Measurements from ENCODE around the gene RAP1GAP2. TPM values are rescaled to one million over a fixed set of nuclear protein-coding genes. Genes with fewer than 3 reads are reported as not detected.

The RAP1GAP2 gene
- total RNA-seq, 1 experiment from 2014 or later, result 3.8 TPM

GRCh38 chr17:2946144-2946543 lies 149.9 kb downstream of the RAP1GAP2 start:
- DNase-seq (ENCODE audit: low read depth), result no peak

GRCh38 chr17:2947588-2947950 lies 151.3 kb downstream of the RAP1GAP2 start:
- DNase-seq (ENCODE audit: low read depth), result no peak

- DNase-seq (ENCODE audit: low read depth), result no peak
Measured at GRCh38 chr17:2947996-2948550, 151.8 kb downstream of the RAP1GAP2 start.

- DNase-seq (ENCODE audit: low read depth), result no peak
Measured at GRCh38 chr17:2948721-2949468, 152.7 kb downstream of the RAP1GAP2 start.

GRCh38 chr17:2949469-2950044 lies 153.3 kb downstream of the RAP1GAP2 start:
- DNase-seq (ENCODE audit: low read depth), result peak; percentile 89

- DNase-seq (ENCODE audit: low read depth), result no peak
Measured at GRCh38 chr17:2950846-2951245, 154.6 kb downstream of the RAP1GAP2 start.

GRCh38 chr17:2952174-2952845 lies 156.1 kb downstream of the RAP1GAP2 start:
- DNase-seq (ENCODE audit: low read depth), result no peak

GRCh38 chr17:2954898-2955445 lies 158.7 kb downstream of the RAP1GAP2 start:
- peak; percentile 96 for DNase-seq (ENCODE audit: low read depth)

- no peak for DNase-seq (ENCODE audit: low read depth)
Measured at GRCh38 chr17:2955931-2956582, 159.8 kb downstream of the RAP1GAP2 start.

- no peak for DNase-seq (ENCODE audit: low read depth)
Measured at GRCh38 chr17:2957631-2958286, 161.5 kb downstream of the RAP1GAP2 start.

- no peak for DNase-seq (ENCODE audit: low read depth)
Measured at GRCh38 chr17:2958706-2959222, 162.5 kb downstream of the RAP1GAP2 start.

- DNase-seq (ENCODE audit: low read depth), result no peak
Measured at GRCh38 chr17:2959371-2960130, 163.3 kb downstream of the RAP1GAP2 start.

- no peak for DNase-seq (ENCODE audit: low read depth)
Measured at GRCh38 chr17:2961446-2961845, 165.2 kb downstream of the RAP1GAP2 start.

GRCh38 chr17:2962236-2962635 lies 166.0 kb downstream of the RAP1GAP2 start:
- DNase-seq (ENCODE audit: low read depth), result no peak

- DNase-seq (ENCODE audit: low read depth), result no peak
Measured at GRCh38 chr17:2962729-2963128, 166.5 kb downstream of the RAP1GAP2 start.

GRCh38 chr17:2963332-2964027 lies 167.2 kb downstream of the RAP1GAP2 start:
- no peak for DNase-seq (ENCODE audit: low read depth)

- no peak for DNase-seq (ENCODE audit: low read depth)
Measured at GRCh38 chr17:2964028-2964356, 167.8 kb downstream of the RAP1GAP2 start.

GRCh38 chr17:2964370-2964769 lies 168.1 kb downstream of the RAP1GAP2 start:
- DNase-seq (ENCODE audit: low read depth), result no peak

- no peak for DNase-seq (ENCODE audit: low read depth)
Measured at GRCh38 chr17:2964831-2965230, 168.6 kb downstream of the RAP1GAP2 start.
